ENCODE data around the gene PCDHGC4.

DNA sequence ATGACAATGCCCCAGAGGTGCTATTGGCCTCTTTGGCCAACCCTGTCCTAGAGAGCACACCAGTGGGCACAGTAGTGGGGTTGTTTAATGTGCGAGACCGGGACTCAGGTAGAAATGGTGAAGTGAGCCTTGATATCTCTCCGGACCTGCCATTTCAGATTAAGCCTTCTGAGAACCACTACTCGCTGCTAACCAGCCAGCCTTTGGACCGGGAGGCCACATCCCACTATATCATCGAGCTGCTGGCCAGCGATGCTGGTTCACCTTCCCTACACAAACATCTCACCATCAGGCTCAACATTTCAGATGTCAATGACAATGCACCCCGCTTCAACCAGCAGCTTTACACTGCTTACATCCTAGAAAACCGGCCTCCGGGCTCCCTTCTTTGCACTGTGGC, 5.4 kb downstream of the PCDHGC4 start:
- TF ChIP-seq, protein P1, sequence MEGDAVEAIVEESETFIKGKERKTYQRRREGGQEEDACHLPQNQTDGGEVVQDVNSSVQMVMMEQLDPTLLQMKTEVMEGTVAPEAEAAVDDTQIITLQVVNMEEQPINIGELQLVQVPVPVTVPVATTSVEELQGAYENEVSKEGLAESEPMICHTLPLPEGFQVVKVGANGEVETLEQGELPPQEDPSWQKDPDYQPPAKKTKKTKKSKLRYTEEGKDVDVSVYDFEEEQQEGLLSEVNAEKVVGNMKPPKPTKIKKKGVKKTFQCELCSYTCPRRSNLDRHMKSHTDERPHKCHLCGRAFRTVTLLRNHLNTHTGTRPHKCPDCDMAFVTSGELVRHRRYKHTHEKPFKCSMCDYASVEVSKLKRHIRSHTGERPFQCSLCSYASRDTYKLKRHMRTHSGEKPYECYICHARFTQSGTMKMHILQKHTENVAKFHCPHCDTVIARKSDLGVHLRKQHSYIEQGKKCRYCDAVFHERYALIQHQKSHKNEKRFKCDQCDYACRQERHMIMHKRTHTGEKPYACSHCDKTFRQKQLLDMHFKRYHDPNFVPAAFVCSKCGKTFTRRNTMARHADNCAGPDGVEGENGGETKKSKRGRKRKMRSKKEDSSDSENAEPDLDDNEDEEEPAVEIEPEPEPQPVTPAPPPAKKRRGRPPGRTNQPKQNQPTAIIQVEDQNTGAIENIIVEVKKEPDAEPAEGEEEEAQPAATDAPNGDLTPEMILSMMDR (IDR thresholded peaks at IDR 0.05): no peak
- no peak for TF ChIP-seq POLR2A (IDR thresholded peaks at IDR 0.05)
- TF ChIP-seq POLR2AphosphoS5 (IDR thresholded peaks at IDR 0.05): no peak
